K562 (cell line): ENCODE results near the gene CHCHD10. TPM values are rescaled to one million over a fixed set of nuclear protein-coding genes. Genes with fewer than 3 reads are reported as not detected.

Experiments used
- ATAC-seq: fragments of 200-7000 bp; cut with Tn5 transposase; 3 replicates; pipeline ENCODE4 v1.9.1; 2020; ENCODE audit warnings: moderate library complexity
- BruUV-seq: library from RNA; stranded (reverse); fragments of 400-500 nt; replicated peaks from 2 replicates; lab custom pipeline; 2021; lab: Mats Ljungman, UMichigan
- CTCF ChIA-PET: fragments of 300-600 bp; formaldehyde crosslinking; extraction: SDS; loops from one replicate; lab custom pipeline; 2021; ENCODE audit warnings: low intra/inter-chr PET ratio; lab: Yijun Ruan, JAX
- POLR2A ChIA-PET: fragments of 300-600, 350-650 bp; sonication (Branson Sonifier 250); formaldehyde crosslinking; extraction: SDS; loops from one replicate; lab custom pipeline; 2021; ENCODE audit warnings: antibody characterized with exemption, inconsistent platforms; lab: Yijun Ruan, JAX
- DNase-seq, 4 experiments: peaks; one replicate each; pipeline versions ENCODE4 v3.0.0 to v3.0.0-alpha.2; 2011 to 2018; ENCODE audit warnings: low spot score in 3 of 4, mixed read lengths in 3 of 4; ENCODE audit errors: extremely low read depth in 1 of 4
- FAIRE-seq: peaks from 2 replicates; lab custom pipeline; 2011; peaks lifted over from hg19 to GRCh38; lab: Jason Lieb, UNC
- H2AFZ ChIP-seq: 2 replicates; pipeline ENCODE4 v1.6.0; 2011; ENCODE audit warnings: low read depth, low read length, control low read depth, inconsistent platforms
- H3K27ac ChIP-seq: fragments of 200-600 bp; 3 replicates; pipeline ENCODE4 v1.8.0; 2011; ENCODE audit warnings: low read depth, mild to moderate bottlenecking, control low read depth, inconsistent platforms, low read length, moderate library complexity, mixed read lengths; ENCODE audit errors: extremely low read depth
- H3K27me3 ChIP-seq, 2 experiments: fragments of 300-600 bp in 1 of 2; 2 replicates in 1 of 2; 3 replicates in 1 of 2; pipeline versions ENCODE4 v1.6.0 to v1.8.0; 2011; ENCODE audit warnings: inconsistent platforms in 2 of 2, low read length in 2 of 2, mild to moderate bottlenecking in 1 of 2, mixed read lengths in 1 of 2, moderate library complexity in 1 of 2; ENCODE audit not compliant: control insufficient read depth in 2 of 2, insufficient read depth in 2 of 2
- H3K36me3 ChIP-seq: fragments of 300-600 bp; 3 replicates; pipeline ENCODE4 v1.8.0; 2011; ENCODE audit warnings: mild to moderate bottlenecking, low read length, inconsistent platforms; ENCODE audit not compliant: control insufficient read depth, insufficient read depth
- H3K4me1 ChIP-seq, 2 experiments: fragments of 200-600 bp in 1 of 2; replicated peaks in 1 of 2; 2 replicates in 1 of 2; 3 replicates in 1 of 2; pipeline versions ENCODE4 v1.5.1 to v1.8.0; 2011; ENCODE audit warnings: inconsistent platforms in 2 of 2, low read length in 2 of 2, mild to moderate bottlenecking in 1 of 2, mixed read lengths in 1 of 2, moderate library complexity in 1 of 2; ENCODE audit not compliant: control insufficient read depth in 2 of 2, insufficient read depth in 2 of 2
- H3K4me2 ChIP-seq: 2 replicates; pipeline ENCODE4 v1.6.1; 2011; ENCODE audit warnings: low read length, control low read depth, inconsistent platforms, mixed read lengths; ENCODE audit not compliant: insufficient read depth
- H3K4me3 ChIP-seq: fragments of 200-600 bp; sonication (generic), shearing (Covaris generic); 2 replicates; pipeline ENCODE4 v1.5.1; 2016; ENCODE audit warnings: control low read depth, inconsistent platforms
- H3K79me2 ChIP-seq: fragments of 200-600 bp; 3 replicates; pipeline ENCODE4 v1.8.0; 2011; ENCODE audit warnings: low read length, inconsistent platforms; ENCODE audit not compliant: control insufficient read depth, insufficient read depth
- H3K9ac ChIP-seq, 2 experiments: 2 replicates each; pipeline versions ENCODE4 v1.6.0 to v1.6.1; 2011; ENCODE audit warnings: low read depth in 2 of 2, low read length in 2 of 2, control low read depth in 1 of 2, inconsistent platforms in 1 of 2, mild to moderate bottlenecking in 1 of 2, mixed read lengths in 1 of 2; ENCODE audit not compliant: insufficient read depth in 1 of 2
- H3K9me1 ChIP-seq: one replicate; pipeline ENCODE4 v1.6.0; 2011; ENCODE audit warnings: inconsistent platforms, mild to moderate bottlenecking, low read length, moderate library complexity; ENCODE audit not compliant: control insufficient read depth, insufficient read depth
- H3K9me3 ChIP-seq: replicated peaks from 2 replicates; pipeline ENCODE4 v1.5.1; 2011; ENCODE audit warnings: low read depth, low read length, inconsistent platforms; ENCODE audit not compliant: control insufficient read depth, insufficient read depth
- H4K20me1 ChIP-seq: replicated peaks from 2 replicates; pipeline ENCODE4 v1.6.1; 2011; ENCODE audit warnings: low read length, inconsistent platforms, mixed read lengths; ENCODE audit not compliant: control insufficient read depth, insufficient read depth
- POLR2AphosphoS2 ChIP-seq: IDR thresholded peaks from 2 replicates; pipeline ENCODE4 v1.6.1; 2012; ENCODE audit warnings: low read length, improper control_type of control experiment
- RAD51 ChIP-seq: fragments of 450-650 bp; IDR thresholded peaks from 2 replicates; pipeline ENCODE4 v1.7.1; 2016; ENCODE audit warnings: low read depth, mild to moderate bottlenecking, borderline replicate concordance
- TCF7 ChIP-seq: sonication (generic); IDR thresholded peaks from 2 replicates; pipeline ENCODE4 v1.6.1; 2016; ENCODE audit warnings: antibody characterized with exemption, borderline replicate concordance
- WGBS: fragments of 100-300 bp; shearing (Covaris generic); methylation state at CpG from one replicate; pipeline ENCODE4 v1.1.6; 2016; ENCODE audit warnings: low coverage, mixed read lengths; ENCODE audit not compliant: insufficient coverage; ENCODE audit errors: missing lambda C conversion rate; 5-methylcytosine and 5-hydroxymethylcytosine counted together
- in situ Hi-C: fragments of 300-500 bp; cut with MboI; formaldehyde crosslinking; loops from 4 replicates; pipeline ENCODE4 v1.15.0; 2018; ENCODE audit warnings: inconsistent platforms, mixed read lengths
- intact Hi-C: fragments of 100-400 bp; cut with micrococcal nuclease; formaldehyde crosslinking; loops from 2 replicates; pipeline ENCODE4 v1.14.2; 2022
- polyA plus RNA-seq, 8 experiments: library from polyadenylated mRNA; depleted of rRNA in 4 of 8; stranded (reverse) in 5 of 8; unstranded in 3 of 8; fragments of >200 nt; fragmentation: Nextera tagmentation in 2 of 8; fragmentation: Illumina TruSeq in 1 of 8; extraction: Ambion mirVana in 2 of 8; extraction: Trizol in 1 of 8; gene quantifications; 2 replicates each; pipeline versions ENCODE4 v1.2.1 to v1.2.3, GENCODE V29; 2011 to 2014; ENCODE audit warnings: inconsistent platforms in 1 of 8, missing spikeins in 1 of 8
- total RNA-seq, 7 experiments: library from RNA; depleted of rRNA in 6 of 7; stranded (reverse); fragments of >200 nt in 6 of 7; fragmentation: Illumina TruSeq in 2 of 7; extraction: Trizol in 2 of 7; gene quantifications; 2 replicates each; pipeline versions ENCODE4 v1.2.1 to v1.2.3, GENCODE V29; 2011 to 2021; ENCODE audit warnings: low replicate concordance in 1 of 7
- TF ChIP-seq, protein P1 (sequence below): sonication (generic); formaldehyde crosslinking; IDR thresholded peaks from 2 replicates; pipeline ENCODE4 v1.8.0; 2022; ENCODE audit warnings: missing genetic modification reagents, mild to moderate bottlenecking, moderate library complexity, borderline replicate concordance
- TF ChIP-seq, protein P2 (sequence below), 2 experiments: fragments of 450-650 bp; formaldehyde crosslinking in 1 of 2; IDR thresholded peaks; 2 replicates each; pipeline versions ENCODE4 v1.4.0 to v1.6.1; 2014 to 2020; ENCODE audit warnings: mild to moderate bottlenecking in 2 of 2, borderline replicate concordance in 1 of 2, low read depth in 1 of 2

Gene CHCHD10
- total and polyA plus RNA-seq, 9 of the 15 experiments (the other 6 are each of a cell fraction or from before 2014, with no cell fraction given), result 15.2 to 292 (median 102) TPM

DNA sequence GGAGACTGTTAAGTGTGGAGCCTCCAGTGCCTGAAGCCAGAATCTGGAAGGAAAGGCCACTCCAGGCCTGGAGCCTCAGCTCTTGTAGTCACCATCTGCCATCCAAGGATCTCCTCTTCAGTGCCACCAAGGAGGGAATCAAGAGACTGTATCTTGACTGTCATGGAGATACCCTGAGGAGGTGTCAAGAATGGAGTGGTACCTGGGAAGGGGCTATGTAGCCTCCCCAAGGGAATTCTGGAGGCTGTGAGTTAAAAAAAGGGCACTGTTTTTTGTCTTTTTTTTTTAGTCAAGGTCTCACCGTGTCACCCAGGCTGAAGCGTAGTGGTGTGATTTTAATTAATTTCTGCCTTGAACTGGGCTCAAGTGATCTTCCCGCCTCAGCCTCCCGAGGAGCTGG, 8.2 kb downstream of the CHCHD10 start:
- intact Hi-C loops (no loop called here), in situ Hi-C loops (no loop called here)
- WGBS, result 57% methylated on average over 4 of the region's 4 CpGs
- H3K36me3 ChIP-seq, result peaks cover 9% of the 10 kb centered on the region; the same call in 1 of the 3 replicates
- H3K9me1 ChIP-seq, result peaks cover 2% of the 10 kb centered on the region
- TF ChIP-seq, protein P1, sequence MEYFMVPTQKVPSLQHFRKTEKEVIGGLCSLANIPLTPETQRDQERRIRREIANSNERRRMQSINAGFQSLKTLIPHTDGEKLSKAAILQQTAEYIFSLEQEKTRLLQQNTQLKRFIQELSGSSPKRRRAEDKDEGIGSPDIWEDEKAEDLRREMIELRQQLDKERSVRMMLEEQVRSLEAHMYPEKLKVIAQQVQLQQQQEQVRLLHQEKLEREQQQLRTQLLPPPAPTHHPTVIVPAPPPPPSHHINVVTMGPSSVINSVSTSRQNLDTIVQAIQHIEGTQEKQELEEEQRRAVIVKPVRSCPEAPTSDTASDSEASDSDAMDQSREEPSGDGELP (CRISPR knock-in tag), result no peak
- ChIA-PET POLR2A (interaction anchor here (0.7 to 1.3 kb wide), 3 partner anchors 9 to 611 kb away, joined by 3 to 4 read pairs (median 4); partner anchors contain the start of gene ZNF70), CTCF (no interaction called here)
- no peak for DNase-seq
- H3K27ac ChIP-seq, result no peak overlapping the region
- H3K4me3 ChIP-seq, result no peak overlapping the region
- no TSS peak for BruUV-seq
- H3K4me2 ChIP-seq, result no peak overlapping the region
- ATAC-seq, result no peak
- H2AFZ ChIP-seq, result no peak overlapping the region
- H3K79me2 ChIP-seq, result no peaks in the 10 kb centered on the region
- H4K20me1 ChIP-seq, result peaks cover 9% of the 10 kb centered on the region
- H3K27me3 ChIP-seq, result no peaks in the 10 kb centered on the region
- FAIRE-seq, result no peak
- no peak overlapping the region for H3K9ac ChIP-seq
- H3K4me1 ChIP-seq, result peaks cover 13 to 19% of the 10 kb centered on the region in 2 experiments; a peak in 4 of 5 replicates
- H3K9me3 ChIP-seq, result no peaks in the 10 kb centered on the region

GRCh38 chr22:23756891-23757290, 10.9 kb downstream of the CHCHD10 start:
- Histone ChIP-seq H3K4me2 (no peak overlapping the region), H3K9me1 (no peaks in the 10 kb centered on the region), H3K79me2 (no peaks in the 10 kb centered on the region), H4K20me1 (no peaks in the 10 kb centered on the region), H3K4me1 (peaks cover 4 to 11% of the 10 kb centered on the region in 2 experiments; a peak in 3 of 5 replicates), H3K4me3 (no peak overlapping the region), H3K36me3 (no peaks in the 10 kb centered on the region), H3K27me3 (no peaks in the 10 kb centered on the region), H3K27ac (no peak overlapping the region), H3K9me3 (no peaks in the 10 kb centered on the region), H3K9ac (no peak overlapping the region), H2AFZ (no peak overlapping the region)
- intact Hi-C loops (no loop called here), in situ Hi-C loops (no loop called here)
- WGBS, result 13% methylated on average over 3 of the region's 4 CpGs
- ChIA-PET CTCF (no interaction called here), POLR2A (interaction anchor here (0.6 to 2.0 kb wide), 2 partner anchors 9 to 220 kb away, joined by 3 to 4 read pairs; no protein-coding TSS in a partner anchor)
- BruUV-seq, result no TSS peak
- DNase-seq (no peak), FAIRE-seq (no peak), ATAC-seq (no peak)
- TF ChIP-seq TCF7, result no peak
- TF ChIP-seq RAD51, result no peak
- TF ChIP-seq, protein P2, sequence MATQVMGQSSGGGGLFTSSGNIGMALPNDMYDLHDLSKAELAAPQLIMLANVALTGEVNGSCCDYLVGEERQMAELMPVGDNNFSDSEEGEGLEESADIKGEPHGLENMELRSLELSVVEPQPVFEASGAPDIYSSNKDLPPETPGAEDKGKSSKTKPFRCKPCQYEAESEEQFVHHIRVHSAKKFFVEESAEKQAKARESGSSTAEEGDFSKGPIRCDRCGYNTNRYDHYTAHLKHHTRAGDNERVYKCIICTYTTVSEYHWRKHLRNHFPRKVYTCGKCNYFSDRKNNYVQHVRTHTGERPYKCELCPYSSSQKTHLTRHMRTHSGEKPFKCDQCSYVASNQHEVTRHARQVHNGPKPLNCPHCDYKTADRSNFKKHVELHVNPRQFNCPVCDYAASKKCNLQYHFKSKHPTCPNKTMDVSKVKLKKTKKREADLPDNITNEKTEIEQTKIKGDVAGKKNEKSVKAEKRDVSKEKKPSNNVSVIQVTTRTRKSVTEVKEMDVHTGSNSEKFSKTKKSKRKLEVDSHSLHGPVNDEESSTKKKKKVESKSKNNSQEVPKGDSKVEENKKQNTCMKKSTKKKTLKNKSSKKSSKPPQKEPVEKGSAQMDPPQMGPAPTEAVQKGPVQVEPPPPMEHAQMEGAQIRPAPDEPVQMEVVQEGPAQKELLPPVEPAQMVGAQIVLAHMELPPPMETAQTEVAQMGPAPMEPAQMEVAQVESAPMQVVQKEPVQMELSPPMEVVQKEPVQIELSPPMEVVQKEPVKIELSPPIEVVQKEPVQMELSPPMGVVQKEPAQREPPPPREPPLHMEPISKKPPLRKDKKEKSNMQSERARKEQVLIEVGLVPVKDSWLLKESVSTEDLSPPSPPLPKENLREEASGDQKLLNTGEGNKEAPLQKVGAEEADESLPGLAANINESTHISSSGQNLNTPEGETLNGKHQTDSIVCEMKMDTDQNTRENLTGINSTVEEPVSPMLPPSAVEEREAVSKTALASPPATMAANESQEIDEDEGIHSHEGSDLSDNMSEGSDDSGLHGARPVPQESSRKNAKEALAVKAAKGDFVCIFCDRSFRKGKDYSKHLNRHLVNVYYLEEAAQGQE (IDR thresholded peaks at IDR 0.05; ENCODE audit: borderline replicate concordance), result no peak
- TF ChIP-seq, protein P2 (CRISPR knock-in tag; IDR thresholded peaks at IDR 0.05; ENCODE audit: low read depth), result no peak
- TF ChIP-seq POLR2AphosphoS2, result no peak
